Natural killer cell (primary cell): ENCODE data around the gene SMAD3. TPM values are rescaled to one million over a fixed set of nuclear protein-coding genes. Genes with fewer than 3 reads are reported as not detected.

ENCODE experiments used
- ATAC-seq, 3 donors: fragments of 150-1000 bp in 2 of 3; fragments of 200-7000 bp in 1 of 3; cut with Tn5 transposase; 1 replicate in 1 of 3; 2 replicates in 2 of 3; pipeline ENCODE4 v1.10.0; 2021; ENCODE audit warnings: mild to moderate bottlenecking in 2 of 3, moderate library complexity in 2 of 3
- DNase-seq, 2 donors: peaks; one replicate each; pipeline versions ENCODE4 v3.0.0 to v3.0.0-alpha.2; 2013 to 2021; ENCODE audit warnings: mixed read lengths in 1 of 2
- H3K27ac ChIP-seq: one replicate; pipeline ENCODE4 v1.5.1; 2013; ENCODE audit warnings: mild to moderate bottlenecking, low read length
- H3K27me3 ChIP-seq: one replicate; pipeline ENCODE4 v1.6.1; 2013; ENCODE audit warnings: low read length; ENCODE audit not compliant: control insufficient read depth, insufficient read depth
- H3K36me3 ChIP-seq: one replicate; pipeline ENCODE4 v1.6.1; 2013; ENCODE audit warnings: low read length; ENCODE audit not compliant: control insufficient read depth, insufficient read depth
- H3K4me1 ChIP-seq: one replicate; pipeline ENCODE4 v1.6.1; 2013; ENCODE audit warnings: low read length; ENCODE audit not compliant: control insufficient read depth, insufficient read depth
- H3K4me3 ChIP-seq: one replicate; pipeline ENCODE4 v1.5.1; 2013; ENCODE audit warnings: low read length
- H3K9me3 ChIP-seq: one replicate; pipeline ENCODE4 v1.6.1; 2013; ENCODE audit warnings: low read length; ENCODE audit not compliant: control insufficient read depth, insufficient read depth
- H3K27ac Mint-ChIP-seq, 2 donors: one replicate each; pipeline ENCODE4 v1.8.0; 2022; ENCODE audit warnings: mild to moderate bottlenecking in 2 of 2, mixed read lengths in 2 of 2, moderate library complexity in 1 of 2
- H3K27me3 Mint-ChIP-seq, 2 donors: one replicate each; pipeline ENCODE4 v1.8.0; 2022; ENCODE audit warnings: low read depth in 2 of 2, mixed read lengths in 2 of 2
- H3K36me3 Mint-ChIP-seq: one replicate; pipeline ENCODE4 v1.8.0; 2022; ENCODE audit warnings: mixed read lengths
- H3K4me1 Mint-ChIP-seq, 2 donors: one replicate each; pipeline ENCODE4 v1.8.0; 2022; ENCODE audit warnings: mixed read lengths in 2 of 2
- H3K4me3 Mint-ChIP-seq: one replicate; pipeline ENCODE4 v1.8.0; 2022; ENCODE audit warnings: mild to moderate bottlenecking, moderate library complexity, mixed read lengths
- H3K9me3 Mint-ChIP-seq, 2 donors: one replicate each; pipeline ENCODE4 v1.8.0; 2022; ENCODE audit warnings: mixed read lengths in 2 of 2
- CTCF ChIP-seq: fragments of 200-600 bp; IDR thresholded peaks from one replicate; pipeline ENCODE4 v1.8.0; 2022; ENCODE audit warnings: antibody characterized with exemption
- WGBS: methylation state at CpG from one replicate; pipeline ENCODE4 v1.1.7; 2013; ENCODE audit warnings: missing lambda C conversion rate; ENCODE audit not compliant: insufficient coverage; 5-methylcytosine and 5-hydroxymethylcytosine counted together
- intact Hi-C: fragments of 100-400 bp; cut with micrococcal nuclease; formaldehyde crosslinking; loops from one replicate; pipeline ENCODE4 v1.14.2; 2022
- total RNA-seq, 4 donors: library from RNA; stranded (reverse); fragments of 120-200 nt in 1 of 4; gene quantifications; one replicate each; pipeline versions ENCODE4 v1.2.3 to v1.2.4, GENCODE V29; 2013 to 2022

Gene SMAD3
- total RNA-seq, 3 donors from 2014 or later (not counting 1 experiment from before 2014, with no cell fraction given): 47.1 to 72.6 (median 63.0) TPM

GRCh38 chr15:67096546-67097294, 31.3 kb downstream of the SMAD3 start:
- peaks cover 90% of the 10 kb centered on the region for H3K4me1 ChIP-seq
- H3K27me3 Mint-ChIP-seq: no peaks in the 10 kb centered on the region
- no peak overlapping the region for H3K27ac ChIP-seq
- H3K4me1 Mint-ChIP-seq: peaks cover 55 to 62% of the 10 kb centered on the region in 2 donors
- no peaks in the 10 kb centered on the region for H3K9me3 ChIP-seq
- no peaks in the 10 kb centered on the region for H3K27me3 ChIP-seq
- DNase-seq: no peak
- ATAC-seq: peak in 1 of 3 donors; percentile 19
- no peaks in the 10 kb centered on the region for H3K9me3 Mint-ChIP-seq
- peaks cover 10% of the 10 kb centered on the region for H3K36me3 ChIP-seq
- peak overlapping the region; percentile 4 for H3K4me3 Mint-ChIP-seq
- WGBS: 90% methylated on average over 2 of the region's 2 CpGs
- peak overlapping the region; percentile 56 to 93 for H3K27ac Mint-ChIP-seq
- TF ChIP-seq CTCF: no peak
- H3K4me3 ChIP-seq: no peak overlapping the region
- H3K36me3 Mint-ChIP-seq: no peaks in the 10 kb centered on the region
- intact Hi-C loops: no loop called here

GRCh38 chr15:67097424-67097823, 32.0 kb downstream of the SMAD3 start:
- peak overlapping the region; percentile 43 for H3K4me3 Mint-ChIP-seq
- no peaks in the 10 kb centered on the region for H3K9me3 Mint-ChIP-seq
- ATAC-seq (no peak), DNase-seq (no peak)
- no peaks in the 10 kb centered on the region for H3K27me3 ChIP-seq
- H3K36me3 ChIP-seq: peaks cover 10% of the 10 kb centered on the region
- H3K4me3 ChIP-seq: no peak overlapping the region
- peak overlapping the region; percentile 70 for H3K27ac ChIP-seq
- H3K9me3 ChIP-seq: no peaks in the 10 kb centered on the region
- no peaks in the 10 kb centered on the region for H3K36me3 Mint-ChIP-seq
- H3K27me3 Mint-ChIP-seq: no peaks in the 10 kb centered on the region
- peaks cover 89% of the 10 kb centered on the region for H3K4me1 ChIP-seq
- H3K27ac Mint-ChIP-seq: peak overlapping the region; percentile 56 to 93
- intact Hi-C loops: no loop called here
- TF ChIP-seq CTCF: no peak
- WGBS: 100% methylated on average over 1 of the region's 4 CpGs
- H3K4me1 Mint-ChIP-seq: peaks cover 48 to 55% of the 10 kb centered on the region in 2 donors

- peak in 1 of 2 donors; percentile 68 for DNase-seq
- TF ChIP-seq CTCF: no peak
- Histone ChIP-seq H3K27ac (peak overlapping the region; percentile 70), H3K27me3 (no peaks in the 10 kb centered on the region), H3K9me3 (no peaks in the 10 kb centered on the region), H3K4me1 (peaks cover 89% of the 10 kb centered on the region), H3K4me3 (peak overlapping the region; percentile 16), H3K36me3 (peaks cover 10% of the 10 kb centered on the region)
- H3K27ac Mint-ChIP-seq: peak overlapping the region; percentile 56 to 93
- intact Hi-C loops: no loop called here
- peaks cover 41 to 48% of the 10 kb centered on the region in 2 donors for H3K4me1 Mint-ChIP-seq
- 20% methylated on average over 14 of the region's 14 CpGs for WGBS
- no peaks in the 10 kb centered on the region for H3K36me3 Mint-ChIP-seq
- no peaks in the 10 kb centered on the region for H3K27me3 Mint-ChIP-seq
- no peaks in the 10 kb centered on the region for H3K9me3 Mint-ChIP-seq
- H3K4me3 Mint-ChIP-seq: peak overlapping the region; percentile 74
- no peak for ATAC-seq
Observed at GRCh38 chr15:67097930-67098740, 32.7 kb downstream of the SMAD3 start.
